Body of pancreas (tissue), 4 donors: ENCODE data around the gene TMEM184A.

Experiments
- CTCF ChIP-seq, 7 experiments: fragments of 450-650 bp in 4 of 7; fragments of 200-600 bp in 3 of 7; sonication (generic) in 3 of 7; IDR thresholded peaks; one replicate each; pipeline ENCODE4 v1.5.1; 2016 to 2019; ENCODE audit warnings: antibody characterized with exemption in 7 of 7
- POLR2A ChIP-seq, 3 donors: fragments of 450-650 bp; IDR thresholded peaks; one replicate each; pipeline ENCODE4 v1.6.1; 2016; ENCODE audit warnings: antibody characterized with exemption in 3 of 3, mild to moderate bottlenecking in 2 of 3

DNA sequence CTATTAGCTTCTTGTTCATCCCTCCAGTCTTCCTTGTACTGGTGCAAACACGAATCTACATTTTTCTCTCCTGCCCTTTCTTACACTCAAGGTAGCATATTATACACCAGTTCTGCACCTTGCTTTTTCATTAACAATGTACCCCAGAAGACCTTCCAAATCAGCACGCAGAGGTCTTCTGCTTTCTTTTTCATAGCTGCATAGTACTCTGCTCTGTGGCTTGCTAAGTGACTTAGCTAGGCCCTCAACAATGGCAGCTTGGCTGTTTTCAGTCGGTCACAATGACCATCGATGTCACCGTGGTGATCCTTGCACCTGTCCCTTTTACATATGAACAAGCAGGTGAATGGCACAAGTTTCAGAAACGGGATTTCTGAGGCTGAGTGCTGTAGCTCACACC, 30.6 kb downstream of the TMEM184A start:
- TF ChIP-seq CTCF (IDR thresholded peaks at IDR 0.05) (no peak), POLR2A (IDR thresholded peaks at IDR 0.05) (no peak)
